Activated T-cell treated with anti-CD3 and anti-CD28 coated beads for 24 hours (primary cell): ENCODE data around the gene TBRG4.

Experiments used
- DNase-seq: peaks from one replicate; pipeline ENCODE4 v3.0.0-alpha.2; 2020; ENCODE audit warnings: low read depth

The TBRG4 gene

DNA sequence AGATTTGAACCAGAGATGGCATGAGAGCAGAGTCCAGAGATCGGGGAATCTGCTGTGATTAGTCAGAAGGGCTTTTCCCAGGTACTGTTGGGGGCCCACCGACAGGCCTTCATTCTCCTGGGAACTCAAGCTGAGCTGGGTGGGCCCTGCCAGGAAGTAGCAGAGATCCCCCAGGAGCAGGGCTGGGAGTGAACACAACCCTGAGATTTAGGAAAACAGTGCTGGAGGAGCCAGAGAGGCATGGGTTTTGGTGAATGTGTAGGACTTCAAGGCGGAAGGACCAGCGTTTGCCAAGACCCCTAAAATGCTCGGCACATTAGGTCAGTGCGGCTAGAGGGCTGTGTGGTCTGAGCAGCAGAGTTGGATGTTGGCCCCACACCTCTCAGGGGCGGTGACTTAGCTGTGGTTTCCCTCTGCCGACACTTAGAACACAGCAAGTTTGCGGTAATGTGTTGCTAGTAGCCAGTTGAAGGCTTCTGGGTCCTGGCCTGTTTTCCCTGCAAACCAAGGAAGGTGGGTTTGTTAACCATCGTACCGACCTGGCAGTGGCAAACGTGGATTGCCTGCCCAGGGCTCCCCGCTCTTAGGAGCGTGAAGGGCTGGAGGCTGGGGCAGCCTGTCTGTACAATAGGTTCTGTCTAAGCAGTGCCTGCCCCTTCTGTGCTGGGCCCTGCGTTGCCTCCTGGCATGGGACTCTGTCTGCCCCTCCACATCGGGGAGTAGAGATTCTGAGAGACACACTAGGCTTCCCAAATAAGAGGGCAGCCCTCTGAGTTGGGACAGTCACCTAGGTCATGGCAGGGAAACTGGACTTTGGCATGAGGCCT lies 36.8 kb downstream of the TBRG4 start:
- DNase-seq, result no peak

DNA sequence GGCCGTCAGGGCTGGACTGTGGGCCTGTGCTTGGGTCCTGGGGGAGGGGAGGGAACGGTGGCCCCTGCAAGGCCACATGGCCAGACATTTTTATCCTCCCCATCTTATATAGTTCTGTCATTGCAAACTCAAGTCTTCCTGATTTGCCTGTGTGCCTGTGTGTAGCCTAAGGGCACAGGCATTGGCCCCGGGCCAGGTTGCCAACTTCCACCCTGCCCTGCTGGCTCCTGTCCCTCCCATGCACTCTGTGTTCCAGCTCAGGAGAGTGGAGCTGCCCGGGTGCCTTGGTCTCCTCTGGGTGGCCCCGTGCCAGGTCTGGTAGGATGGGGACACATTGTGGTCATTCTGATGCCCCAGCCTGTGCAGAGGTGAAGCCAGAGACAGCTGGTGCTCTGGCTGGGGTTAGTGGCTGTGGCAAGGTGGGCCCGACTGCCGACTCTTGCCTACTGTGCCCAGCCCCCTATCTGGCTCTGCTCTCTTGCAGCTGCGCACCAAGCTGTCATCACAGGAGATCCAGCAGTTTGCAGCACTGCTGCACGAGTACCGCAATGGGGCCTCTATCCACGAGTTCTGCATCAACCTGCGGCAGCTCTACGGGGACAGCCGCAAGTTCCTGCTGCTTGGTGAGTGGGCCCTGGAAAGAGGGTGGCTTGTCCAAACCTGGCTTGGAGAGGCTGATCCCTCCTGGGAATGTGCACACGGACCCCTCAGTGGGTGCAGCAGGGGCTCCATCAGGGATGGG lies 37.5 kb downstream of the TBRG4 start:
- DNase-seq, result no peak

DNA sequence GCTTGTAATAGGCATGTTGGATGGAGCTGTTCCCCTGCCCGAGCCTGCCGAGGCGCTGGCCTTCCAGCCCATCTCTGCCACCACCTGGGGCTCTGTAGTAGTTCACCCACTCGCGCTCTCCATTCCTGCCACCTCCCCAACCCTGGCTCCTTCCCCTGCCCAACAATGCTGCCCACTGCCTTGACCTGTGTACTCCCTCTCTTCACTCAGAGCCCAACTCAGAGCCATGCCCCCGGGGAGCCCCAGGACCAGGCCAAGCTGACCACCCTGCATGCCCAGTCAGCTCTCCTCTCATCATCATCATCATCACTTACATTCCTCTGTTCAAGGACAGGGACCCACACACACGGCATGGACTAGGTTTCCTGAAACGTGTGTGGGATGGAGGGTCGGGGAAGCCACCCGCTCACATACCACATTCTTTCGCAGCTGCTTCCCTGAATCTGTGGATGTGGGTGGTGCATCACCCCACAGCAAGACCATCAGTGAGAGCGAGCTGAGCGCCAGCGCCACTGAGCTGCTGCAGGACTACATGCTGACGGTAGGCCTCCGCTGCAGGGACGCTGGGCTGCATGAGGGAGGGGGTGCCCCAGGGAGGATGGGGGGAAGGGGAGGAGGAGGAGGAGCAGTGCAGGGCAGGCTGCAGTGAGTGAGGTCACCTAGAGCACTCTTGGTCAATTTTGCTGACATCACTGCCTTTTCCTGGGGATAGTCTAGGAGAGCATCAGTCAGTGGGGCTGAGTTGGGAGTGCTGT lies 38.3 kb downstream of the TBRG4 start:
- no peak for DNase-seq

DNA sequence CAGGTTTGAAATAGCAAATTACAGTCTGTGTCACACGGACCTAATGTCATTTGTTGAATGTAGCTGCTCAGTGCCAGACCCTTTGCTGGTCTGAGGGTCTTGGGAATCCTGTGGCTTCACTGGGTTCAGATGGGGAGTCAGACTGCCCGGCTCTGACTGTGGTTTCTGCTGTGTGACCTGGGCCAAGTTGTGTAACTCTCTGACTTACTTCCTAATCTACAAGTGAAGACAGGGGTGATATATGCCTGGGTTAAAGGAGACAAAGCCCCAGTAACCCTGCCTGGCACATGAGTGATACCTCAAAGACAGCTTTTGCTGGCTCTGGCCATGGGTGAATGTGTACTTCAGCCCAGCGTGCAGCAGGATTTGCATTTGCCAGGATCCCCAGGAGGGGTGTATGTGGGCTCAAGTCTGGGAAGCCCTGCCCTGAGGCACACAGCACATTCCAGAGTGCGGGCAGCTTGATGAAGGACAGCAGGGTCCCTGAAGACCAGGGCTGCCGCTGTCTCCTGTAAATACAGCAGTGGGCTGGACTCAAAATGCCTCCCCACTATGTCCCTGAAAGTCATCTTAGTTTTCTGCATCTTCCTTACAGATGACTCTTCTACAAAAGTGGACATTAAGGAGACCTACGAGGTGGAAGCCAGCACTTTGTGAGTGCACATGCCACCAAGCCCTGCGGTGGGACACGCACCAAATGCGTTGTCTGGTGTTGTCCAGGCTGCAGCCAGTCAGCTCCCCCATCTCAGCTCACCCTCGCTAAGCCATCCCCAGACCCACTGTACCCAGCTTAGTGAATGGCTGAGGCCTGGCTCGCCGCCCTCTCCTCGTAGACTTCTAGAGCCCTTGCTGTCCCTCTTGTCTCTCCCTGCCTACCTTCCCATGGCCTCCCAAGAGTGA lies 39.1 kb downstream of the TBRG4 start:
- no peak for DNase-seq

DNA sequence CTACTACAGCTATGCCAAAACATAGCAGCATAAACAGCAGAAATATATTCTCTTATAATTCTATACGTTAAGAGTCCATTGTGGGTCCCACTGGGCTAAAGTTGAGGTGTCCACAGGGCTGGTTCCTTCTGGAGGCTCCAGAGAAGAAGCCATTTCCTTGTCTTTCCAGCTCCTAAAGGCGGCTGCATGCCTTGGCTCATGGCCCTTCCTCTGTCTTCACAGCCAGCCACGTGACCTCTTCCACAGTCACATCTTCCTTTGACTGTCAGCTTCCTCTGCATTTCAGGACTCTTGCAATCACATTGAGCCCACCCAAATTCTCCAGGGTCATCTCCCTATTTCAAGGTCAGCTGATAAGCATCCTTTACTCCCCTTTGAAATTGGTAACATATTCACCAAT lies 40.0 kb downstream of the TBRG4 start:
- DNase-seq, result no peak

DNA sequence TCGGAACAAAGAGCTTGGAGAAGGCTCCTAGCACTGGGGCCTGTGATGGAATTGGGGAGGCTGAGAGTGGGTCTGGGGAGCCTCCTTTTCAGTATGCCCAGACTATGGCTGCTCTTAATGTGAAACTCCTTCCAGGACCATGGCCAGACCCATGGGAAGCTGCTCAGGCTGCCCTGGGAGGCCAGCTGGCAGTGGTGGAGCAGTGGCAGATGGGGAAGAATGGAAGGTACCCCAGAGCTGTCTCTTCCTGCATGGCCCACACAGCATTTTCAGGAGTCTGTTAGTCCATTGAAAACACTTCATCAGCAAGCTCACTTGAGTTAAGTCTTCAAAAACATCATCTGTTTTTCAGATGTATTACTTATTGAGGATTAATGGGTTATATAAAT lies 41.2 kb downstream of the TBRG4 start:
- DNase-seq, result no peak

DNA sequence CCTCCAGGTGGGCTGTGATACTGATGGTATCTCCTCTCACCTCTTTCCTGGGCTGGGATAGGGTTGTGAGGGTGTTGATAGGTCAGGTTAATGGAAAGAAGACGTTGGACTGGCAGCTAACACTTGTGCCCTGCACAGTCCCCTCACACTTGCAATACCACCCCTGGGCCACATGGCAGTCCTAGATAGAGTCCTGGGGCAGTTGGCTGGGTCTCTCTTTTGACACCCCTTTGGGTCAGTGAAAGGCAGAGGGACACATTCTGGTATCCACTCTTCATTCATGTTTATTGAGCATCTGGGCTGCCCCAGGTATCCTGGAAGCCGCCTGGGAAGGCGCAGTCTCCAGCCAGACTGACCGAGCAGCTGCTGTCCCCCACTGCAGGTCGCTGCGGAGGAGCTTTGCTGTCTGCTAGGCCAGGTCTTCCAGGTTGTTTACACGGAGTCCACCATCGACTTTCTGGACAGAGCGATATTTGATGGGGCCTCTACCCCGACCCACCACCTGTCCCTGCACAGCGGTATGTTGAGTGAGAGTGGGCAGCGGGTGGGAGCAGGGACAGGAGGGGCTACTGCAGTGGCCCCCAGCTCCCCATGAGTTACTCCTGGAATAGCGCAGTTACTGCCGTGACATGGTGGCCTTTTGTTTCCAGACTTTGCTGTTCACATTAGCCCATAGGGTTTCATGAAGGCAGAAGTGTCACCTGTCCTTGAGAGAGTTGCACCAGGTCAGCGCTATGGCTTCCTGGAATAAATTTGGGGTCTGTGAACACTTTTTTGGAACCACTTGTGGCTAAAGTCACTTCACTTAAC lies 41.8 kb downstream of the TBRG4 start:
- no peak for DNase-seq

DNA sequence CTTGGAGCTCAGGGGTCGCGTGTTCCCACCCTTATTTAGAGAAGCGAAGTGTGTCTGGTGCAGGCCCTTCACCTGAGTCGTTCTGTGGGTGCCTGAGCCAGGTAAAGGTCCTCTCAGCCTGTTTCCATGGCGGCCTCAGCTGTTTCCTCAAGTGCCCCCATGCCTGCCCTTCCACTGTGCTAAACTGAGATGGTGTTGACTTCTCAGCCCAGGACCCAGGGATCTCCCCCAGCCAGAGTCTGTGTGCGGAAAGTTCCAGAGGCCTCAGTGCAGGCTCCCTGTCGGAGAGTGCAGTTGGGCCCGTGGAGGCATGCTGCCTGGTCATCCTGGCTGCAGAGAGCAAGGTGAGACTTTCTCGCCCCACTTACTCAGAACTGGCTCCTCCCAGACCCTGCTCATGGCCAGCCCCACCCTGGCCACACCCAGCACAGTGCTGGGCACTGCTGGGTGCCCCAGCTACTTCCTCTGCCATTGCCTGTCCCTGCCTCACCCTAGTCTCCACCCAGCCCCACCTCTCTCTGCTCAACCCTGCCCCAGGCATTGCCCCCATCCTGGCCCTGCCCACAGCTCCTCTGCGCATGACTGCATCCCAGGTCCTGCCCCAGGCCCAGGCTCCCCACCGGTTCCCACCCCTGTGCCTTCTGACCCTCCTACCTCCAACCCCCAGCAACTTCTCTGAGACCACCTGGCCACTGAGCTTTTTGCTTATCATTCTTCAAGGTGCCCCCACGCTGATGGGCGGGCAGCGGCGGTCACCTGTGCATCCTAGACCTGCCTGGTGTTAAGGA lies 43.1 kb downstream of the TBRG4 start:
- DNase-seq, result no peak

DNA sequence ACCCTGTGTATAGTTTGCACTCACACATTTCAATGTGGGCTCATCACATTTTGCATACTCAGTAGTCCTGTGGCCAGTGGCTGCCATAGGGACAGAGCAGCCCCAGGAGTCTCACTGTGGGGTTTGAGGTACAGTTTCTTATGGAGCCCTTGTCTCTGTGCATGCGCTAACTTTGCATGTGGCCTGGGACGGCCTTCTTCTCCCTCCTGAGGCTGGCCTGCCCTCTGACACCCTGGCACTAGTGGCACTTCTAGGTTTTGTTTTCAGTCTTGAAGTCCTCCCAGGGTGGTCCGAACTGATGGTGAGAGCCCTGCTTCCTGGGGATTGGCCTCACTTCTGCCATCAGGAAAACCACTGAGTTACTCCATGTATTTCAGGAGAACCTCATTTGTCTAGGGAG lies 43.9 kb downstream of the TBRG4 start:
- no peak for DNase-seq

DNA sequence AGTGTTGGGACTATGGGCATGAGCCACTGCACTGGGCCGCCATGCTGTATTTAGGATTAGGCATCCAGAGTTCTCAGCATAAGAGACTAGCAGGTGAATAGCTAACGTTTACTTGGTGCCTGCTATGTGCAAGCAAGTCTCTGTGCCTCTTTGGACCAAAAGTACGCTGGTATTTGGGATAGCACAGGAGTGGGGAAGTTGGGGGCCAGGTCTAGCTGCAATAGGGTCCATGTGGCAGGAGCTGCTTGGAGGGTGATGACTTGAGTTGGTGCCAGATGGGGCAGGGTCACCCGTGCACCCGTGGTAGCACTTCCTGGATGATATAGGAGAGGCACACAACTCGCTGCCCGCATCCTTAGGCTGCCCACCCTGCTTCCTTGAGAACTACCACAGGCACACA lies 45.1 kb downstream of the TBRG4 start:
- no peak for DNase-seq

DNA sequence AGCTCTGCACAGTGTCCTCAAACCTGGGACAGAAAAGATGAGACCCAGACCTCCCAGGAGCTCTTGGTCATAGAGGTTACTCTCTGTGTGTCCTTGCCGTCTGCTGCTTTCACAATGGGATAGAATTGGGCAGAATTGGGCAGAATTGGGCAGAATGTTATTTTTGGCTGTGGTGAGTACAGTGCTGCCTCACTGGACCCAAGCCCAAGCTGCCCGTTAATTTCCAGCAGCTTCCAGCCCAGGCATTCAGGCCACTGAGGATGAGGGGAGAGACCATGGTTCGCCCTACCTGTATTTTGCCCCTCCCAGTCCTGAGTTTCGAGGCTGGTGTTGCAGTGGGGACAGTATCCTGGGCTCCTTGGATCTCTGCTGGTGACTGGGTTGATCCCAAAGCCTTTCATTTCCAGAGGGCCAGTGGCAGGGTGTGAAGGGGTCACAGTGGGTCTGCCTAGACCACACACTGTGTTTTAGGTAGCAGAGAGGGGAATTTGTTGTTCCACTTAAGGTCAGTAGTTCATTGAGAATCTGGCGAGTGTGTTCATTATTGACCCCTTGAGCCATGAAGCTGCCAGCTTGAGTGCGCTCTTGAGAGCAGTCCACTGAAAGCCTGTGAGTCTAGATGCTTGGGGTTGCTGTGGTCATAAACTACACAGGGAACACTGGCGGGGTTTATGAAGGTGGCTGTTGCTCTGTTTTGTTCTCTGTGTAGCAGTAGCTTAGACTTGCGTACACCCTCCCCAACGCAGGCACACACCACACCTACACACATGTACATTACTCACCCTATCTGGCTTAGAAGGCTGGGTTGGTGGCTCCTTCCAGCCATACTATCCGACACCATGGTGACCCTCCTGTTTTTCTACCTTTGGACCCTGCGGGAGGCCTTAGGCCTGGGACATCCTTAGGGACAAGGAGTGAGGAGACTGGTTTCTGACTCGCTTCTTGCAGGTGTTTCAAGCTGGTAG lies 46.2 kb downstream of the TBRG4 start:
- DNase-seq, result no peak

DNA sequence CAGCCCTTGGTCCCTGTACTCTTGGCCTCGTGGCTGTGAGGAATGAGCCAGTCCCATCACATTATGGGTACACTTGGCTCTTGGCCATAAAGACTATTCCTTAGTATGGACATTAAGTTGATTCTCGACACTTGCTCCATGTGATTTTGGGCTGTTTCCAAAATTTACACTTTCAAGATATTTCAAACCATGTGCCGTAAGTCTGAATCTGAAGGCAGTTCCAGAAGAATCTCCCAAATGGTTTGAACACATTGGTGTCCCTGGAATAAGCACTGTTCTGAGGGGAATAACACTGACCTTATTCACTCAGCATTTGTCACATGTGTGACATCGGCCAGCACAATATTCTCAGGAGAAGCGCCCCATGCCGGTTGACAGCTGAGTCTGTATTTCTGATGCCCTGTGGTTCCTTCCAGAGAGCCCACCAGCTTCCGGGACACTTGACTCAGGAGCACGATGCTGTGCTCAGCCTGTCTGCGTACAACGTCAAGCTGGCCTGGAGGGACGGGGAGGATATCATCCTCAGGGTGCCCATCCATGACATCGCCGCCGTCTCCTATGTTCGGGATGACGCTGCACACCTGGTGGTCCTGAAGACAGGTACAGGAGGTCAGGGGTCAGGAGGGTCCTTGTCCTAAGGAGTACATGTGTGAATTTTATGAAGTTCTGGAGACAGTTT lies 47.3 kb downstream of the TBRG4 start:
- DNase-seq, result no peak

DNA sequence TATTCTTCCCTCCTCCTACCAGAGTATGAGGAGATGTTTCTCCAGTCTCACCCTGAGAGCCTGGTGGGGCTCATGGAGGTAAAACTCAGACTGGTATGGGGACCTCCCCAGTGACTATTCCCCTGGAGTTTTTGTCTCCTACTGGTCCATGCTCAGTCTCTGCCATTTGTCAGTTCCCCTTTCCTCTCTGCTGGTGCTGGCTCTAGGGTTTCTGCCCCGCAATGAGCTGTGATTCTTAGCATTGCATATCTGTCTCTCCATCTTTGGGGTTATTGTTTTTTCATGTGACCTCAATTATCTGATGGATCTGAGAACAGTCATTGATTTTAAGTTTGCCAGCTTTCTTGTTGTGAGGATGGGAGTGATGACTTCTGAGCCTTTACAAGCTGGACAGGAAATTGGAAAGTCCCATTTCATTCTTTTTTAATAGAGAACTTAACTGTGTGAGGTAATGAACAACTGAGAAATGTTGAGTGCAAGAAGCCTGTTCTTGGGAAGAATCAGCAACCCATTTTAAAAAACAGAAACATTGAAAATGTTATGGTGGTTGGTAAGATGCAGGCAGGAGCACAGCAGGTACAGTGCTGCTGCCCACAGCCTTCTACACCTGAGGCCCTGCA lies 49.6 kb downstream of the TBRG4 start:
- no peak for DNase-seq

DNA sequence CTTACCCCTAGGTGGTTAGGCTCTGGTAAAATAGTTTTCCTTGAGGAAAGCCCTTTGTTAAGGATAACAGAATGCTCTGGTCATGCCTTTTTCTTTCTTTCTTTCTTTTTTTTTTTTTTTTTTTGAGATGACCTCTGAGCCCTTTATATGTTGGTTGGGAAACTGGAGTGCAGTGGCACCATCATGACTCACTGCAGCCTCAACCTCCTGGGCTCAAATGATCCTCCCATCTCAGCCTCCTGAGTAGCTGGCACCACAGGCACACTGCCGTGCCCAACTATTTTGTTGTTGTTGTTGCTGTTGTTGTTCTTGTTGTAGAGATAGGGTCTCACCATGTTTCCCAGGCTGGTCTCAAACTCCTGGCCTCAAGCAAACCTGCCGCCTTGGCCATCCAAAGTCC lies 50.1 kb downstream of the TBRG4 start:
- no peak for DNase-seq

DNA sequence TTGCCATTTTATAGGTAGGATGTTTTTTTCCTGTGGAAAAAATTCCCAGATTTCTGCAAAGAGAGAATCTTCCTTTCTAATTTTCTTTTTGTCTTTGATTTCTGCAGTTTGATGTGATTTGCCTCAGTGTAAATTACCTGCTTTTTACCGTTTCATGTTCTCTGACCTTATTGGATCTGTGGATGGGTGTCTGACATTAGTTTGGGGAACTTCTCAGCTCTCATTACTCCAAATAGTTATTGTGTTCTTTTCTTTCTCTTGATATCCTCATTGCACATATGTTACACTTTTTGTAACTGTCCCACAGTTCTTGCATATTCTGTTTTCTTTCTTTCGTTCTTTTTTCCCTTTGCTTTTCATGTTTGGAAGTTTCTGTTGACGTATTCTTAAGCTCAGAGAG lies 51.2 kb downstream of the TBRG4 start:
- DNase-seq, result no peak

DNA sequence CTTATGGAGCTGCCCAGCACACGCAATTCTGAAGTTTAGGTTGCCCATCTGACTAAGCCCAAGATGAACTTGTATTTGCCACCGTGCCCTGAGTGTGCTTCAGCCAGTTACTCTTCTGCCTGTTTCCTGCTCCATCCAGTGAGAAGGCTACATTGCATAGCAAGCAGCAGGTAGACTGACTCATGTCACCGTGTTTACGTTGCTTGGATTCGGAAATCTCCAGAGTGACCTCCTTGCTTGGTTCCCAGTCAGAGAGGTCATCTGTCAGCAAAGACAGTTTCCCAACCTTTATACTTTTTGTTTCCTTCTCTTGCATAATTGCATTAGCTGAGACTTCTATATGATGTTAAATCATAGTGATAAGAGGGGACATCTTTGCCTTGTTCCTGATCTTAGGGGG lies 53.6 kb downstream of the TBRG4 start:
- DNase-seq, result no peak

DNA sequence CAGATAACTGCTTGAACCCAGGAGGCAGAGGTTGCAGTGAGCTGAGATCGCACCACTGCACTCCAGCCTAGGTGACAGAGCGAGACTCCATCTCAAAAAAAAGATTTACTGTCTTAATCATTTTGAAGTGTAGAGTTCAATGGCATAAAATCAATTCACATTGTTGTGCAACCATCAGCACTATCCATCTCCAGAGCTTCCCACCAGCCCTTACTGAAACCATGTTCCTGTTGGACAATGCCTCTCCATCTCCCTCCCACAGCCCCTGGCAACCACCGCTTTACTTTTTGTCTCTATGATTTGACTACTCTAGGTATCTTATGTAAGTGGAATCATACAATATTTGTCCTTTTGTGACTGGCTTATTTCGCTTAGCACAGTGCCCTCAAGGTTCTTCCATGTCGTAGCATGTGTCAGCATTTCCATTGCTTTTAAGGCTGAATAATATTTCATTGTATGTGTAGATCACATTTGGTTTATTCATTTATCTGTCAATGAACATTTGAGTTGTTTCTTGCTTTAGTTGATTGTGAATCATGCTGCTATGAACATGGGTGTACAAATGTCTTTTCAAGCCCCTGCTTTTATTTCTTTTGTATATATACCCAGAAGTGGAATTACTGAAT lies 55.8 kb downstream of the TBRG4 start:
- no peak for DNase-seq

DNA sequence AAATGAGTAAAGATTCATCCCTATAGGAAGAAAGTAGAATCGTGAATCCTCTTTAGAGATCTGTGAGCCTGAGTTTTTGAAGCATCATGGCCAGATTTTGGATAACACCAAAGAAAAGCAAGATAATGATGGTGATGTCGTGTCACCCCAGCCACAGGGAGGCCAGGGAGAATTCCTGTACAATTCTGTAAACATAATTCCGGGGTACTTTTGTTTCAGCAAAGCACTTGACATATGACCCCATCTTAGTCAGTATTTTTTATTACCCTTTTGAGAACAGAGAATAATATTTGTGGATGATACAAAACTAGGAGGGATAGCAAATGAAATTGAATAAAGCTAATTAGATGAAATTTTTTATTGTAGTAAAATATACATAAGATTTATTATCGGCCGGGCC lies 56.5 kb downstream of the TBRG4 start:
- no peak for DNase-seq
